PFSK-1 (cell line): Measurements from ENCODE around the gene NUDCD3.

Source experiments
- FOXP2 ChIP-seq: optimal IDR thresholded peaks from 2 replicates; pipeline ENCODE3; 2011; ENCODE audit warnings: borderline replicate concordance, control low read depth, inconsistent platforms; ENCODE audit not compliant: insufficient read depth; ENCODE audit errors: extremely low read length, extremely low read depth
- POLR2AphosphoS5 ChIP-seq: IDR thresholded peaks from 2 replicates; pipeline ENCODE4 v1.6.1; 2012; ENCODE audit warnings: low read depth, mild to moderate bottlenecking, control low read depth, low read length, moderate library complexity
- SIN3A ChIP-seq: IDR thresholded peaks from 2 replicates; pipeline ENCODE4 v1.6.1; 2012; ENCODE audit warnings: mild to moderate bottlenecking, low read length, moderate library complexity, borderline replicate concordance; ENCODE audit not compliant: insufficient read depth
- TAF1 ChIP-seq: IDR thresholded peaks from 2 replicates; pipeline ENCODE4 v1.6.1; 2012; ENCODE audit warnings: low read length, control low read depth, borderline replicate concordance; ENCODE audit not compliant: insufficient read depth
- TF ChIP-seq, protein P1 (sequence below), 2 experiments: IDR thresholded peaks; 2 replicates each; pipeline versions ENCODE4 v1.6.1 to v1.8.0; 2011 to 2012; ENCODE audit warnings: low read depth in 2 of 2, low read length in 2 of 2, control low read depth in 1 of 2, inconsistent platforms in 1 of 2, mild to moderate bottlenecking in 1 of 2, moderate library complexity in 1 of 2; ENCODE audit not compliant: insufficient read depth in 1 of 2

DNA sequence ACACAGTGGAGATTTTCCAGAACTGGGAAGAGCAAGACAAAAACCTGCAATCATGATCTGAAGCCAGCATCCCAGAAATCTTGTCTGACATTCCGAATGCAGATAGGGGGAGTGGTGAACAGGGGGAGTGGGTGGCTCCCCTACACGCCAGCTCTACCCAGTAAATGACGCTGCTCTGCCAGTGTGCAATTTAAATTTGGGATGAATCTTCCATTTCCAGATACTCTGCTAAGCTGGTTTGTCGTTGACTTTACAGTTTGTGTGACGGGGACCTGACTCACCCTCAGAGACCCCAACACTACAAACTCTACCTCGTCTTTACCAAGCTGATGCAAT lies 96.4 kb downstream of the NUDCD3 start:
- TF ChIP-seq TAF1 (no peak), POLR2AphosphoS5 (no peak), FOXP2 (no peak), SIN3A (no peak)
- TF ChIP-seq, protein P1, sequence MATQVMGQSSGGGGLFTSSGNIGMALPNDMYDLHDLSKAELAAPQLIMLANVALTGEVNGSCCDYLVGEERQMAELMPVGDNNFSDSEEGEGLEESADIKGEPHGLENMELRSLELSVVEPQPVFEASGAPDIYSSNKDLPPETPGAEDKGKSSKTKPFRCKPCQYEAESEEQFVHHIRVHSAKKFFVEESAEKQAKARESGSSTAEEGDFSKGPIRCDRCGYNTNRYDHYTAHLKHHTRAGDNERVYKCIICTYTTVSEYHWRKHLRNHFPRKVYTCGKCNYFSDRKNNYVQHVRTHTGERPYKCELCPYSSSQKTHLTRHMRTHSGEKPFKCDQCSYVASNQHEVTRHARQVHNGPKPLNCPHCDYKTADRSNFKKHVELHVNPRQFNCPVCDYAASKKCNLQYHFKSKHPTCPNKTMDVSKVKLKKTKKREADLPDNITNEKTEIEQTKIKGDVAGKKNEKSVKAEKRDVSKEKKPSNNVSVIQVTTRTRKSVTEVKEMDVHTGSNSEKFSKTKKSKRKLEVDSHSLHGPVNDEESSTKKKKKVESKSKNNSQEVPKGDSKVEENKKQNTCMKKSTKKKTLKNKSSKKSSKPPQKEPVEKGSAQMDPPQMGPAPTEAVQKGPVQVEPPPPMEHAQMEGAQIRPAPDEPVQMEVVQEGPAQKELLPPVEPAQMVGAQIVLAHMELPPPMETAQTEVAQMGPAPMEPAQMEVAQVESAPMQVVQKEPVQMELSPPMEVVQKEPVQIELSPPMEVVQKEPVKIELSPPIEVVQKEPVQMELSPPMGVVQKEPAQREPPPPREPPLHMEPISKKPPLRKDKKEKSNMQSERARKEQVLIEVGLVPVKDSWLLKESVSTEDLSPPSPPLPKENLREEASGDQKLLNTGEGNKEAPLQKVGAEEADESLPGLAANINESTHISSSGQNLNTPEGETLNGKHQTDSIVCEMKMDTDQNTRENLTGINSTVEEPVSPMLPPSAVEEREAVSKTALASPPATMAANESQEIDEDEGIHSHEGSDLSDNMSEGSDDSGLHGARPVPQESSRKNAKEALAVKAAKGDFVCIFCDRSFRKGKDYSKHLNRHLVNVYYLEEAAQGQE (IDR thresholded peaks at IDR 0.05; ENCODE audit: insufficient read depth in 1 of 2, low read depth in 2 of 2, low read length in 2 of 2) = no peak
